OCI-LY7 (cell line): ENCODE data around the gene CDH7. TPM values are rescaled to one million over a fixed set of nuclear protein-coding genes. Genes with fewer than 3 reads are reported as not detected.

Experiments
- BruUV-seq: library from RNA; stranded (reverse); fragments of 400-500 nt; replicated peaks from 2 replicates; lab custom pipeline; 2021; lab: Mats Ljungman, UMichigan
- CTCF ChIA-PET: fragments of 300-600 bp; sonication (Branson Sonifier 250); formaldehyde crosslinking; loops from one replicate; lab custom pipeline; 2022; ENCODE audit warnings: antibody characterized with exemption; ENCODE audit not compliant: unreplicated experiment; lab: Charles Lee
- POLR2A ChIA-PET: fragments of 300-600 bp; sonication (Branson Sonifier 250); formaldehyde crosslinking; loops from one replicate; lab custom pipeline; 2022; ENCODE audit warnings: antibody characterized with exemption; lab: Charles Lee
- DNase-seq: peaks from one replicate; pipeline ENCODE4 v3.0.0-alpha.2; 2015; ENCODE audit warnings: low spot score
- H2AFZ ChIP-seq: fragments of 200-600 bp; sonication (generic), shearing (Covaris generic); 2 replicates; pipeline ENCODE4 v1.6.1; 2014; ENCODE audit warnings: mild to moderate bottlenecking, antibody characterized with exemption, low read length, moderate library complexity
- H3K27ac ChIP-seq: fragments of 200-600 bp; sonication (generic); 2 replicates; pipeline ENCODE4 v1.5.1; 2014; ENCODE audit warnings: mixed run types, low read depth, mild to moderate bottlenecking, moderate library complexity, low read length, inconsistent platforms; ENCODE audit not compliant: poor library complexity, severe bottlenecking
- H3K36me3 ChIP-seq: fragments of 200-600 bp; sonication (generic); 2 replicates; pipeline ENCODE4 v1.6.1; 2014; ENCODE audit warnings: mild to moderate bottlenecking, antibody characterized with exemption, low read length, moderate library complexity, mixed read lengths; ENCODE audit not compliant: insufficient read depth
- H3K4me1 ChIP-seq: fragments of 200-600 bp; sonication (generic); 2 replicates; pipeline ENCODE4 v1.5.1; 2014; ENCODE audit warnings: mild to moderate bottlenecking, low read length; ENCODE audit not compliant: insufficient read depth, poor library complexity, severe bottlenecking
- H3K4me2 ChIP-seq: fragments of 200-600 bp; sonication (generic); 2 replicates; pipeline ENCODE4 v1.6.1; 2014; ENCODE audit warnings: mild to moderate bottlenecking, low read length
- H3K4me3 ChIP-seq: fragments of 200-600 bp; sonication (generic); 2 replicates; pipeline ENCODE4 v1.5.1; 2014; ENCODE audit warnings: mild to moderate bottlenecking, low read depth, low read length; ENCODE audit not compliant: poor library complexity, severe bottlenecking
- H3K79me2 ChIP-seq: fragments of 200-600 bp; sonication (generic); 2 replicates; pipeline ENCODE4 v1.6.1; 2016; ENCODE audit warnings: low read depth, mild to moderate bottlenecking, low read length, moderate library complexity, mixed read lengths; ENCODE audit not compliant: insufficient read depth
- H3K9me2 ChIP-seq: fragments of 200-600 bp; sonication (generic); 2 replicates; pipeline ENCODE4 v1.6.1; 2016; ENCODE audit warnings: mild to moderate bottlenecking, low read length, mixed read lengths; ENCODE audit not compliant: insufficient read depth
- H3K9me3 ChIP-seq: fragments of 200-600 bp; sonication (generic); 2 replicates; pipeline ENCODE4 v1.6.1; 2014; ENCODE audit warnings: mild to moderate bottlenecking, mixed run types, low read length, mixed read lengths
- H4K20me1 ChIP-seq: fragments of 200-600 bp; sonication (generic); 2 replicates; pipeline ENCODE4 v1.6.1; 2014; ENCODE audit warnings: mild to moderate bottlenecking, antibody characterized with exemption, low read length, moderate library complexity, mixed read lengths; ENCODE audit not compliant: insufficient read depth
- CTCF ChIP-seq: fragments of 200-600 bp; sonication (generic); conservative IDR thresholded peaks from 2 replicates; pipeline ENCODE4 v1.5.1; 2014; ENCODE audit warnings: mild to moderate bottlenecking, antibody characterized with exemption, low read length, moderate library complexity, mixed read lengths
- EZH2phosphoT487 ChIP-seq: fragments of 200-600 bp; sonication (generic); IDR thresholded peaks from 2 replicates; pipeline ENCODE4 v1.6.1; 2018; ENCODE audit warnings: low read depth, borderline replicate concordance, mild to moderate bottlenecking, mixed run types, antibody characterized with exemption, low read length, moderate library complexity, mixed read lengths
- intact Hi-C: fragments of 100-400 bp; cut with micrococcal nuclease; formaldehyde crosslinking; loops from one replicate; pipeline ENCODE4 v1.10.0; 2022; ENCODE audit not compliant: unreplicated experiment
- total RNA-seq, 2 experiments: library from RNA; depleted of rRNA in 1 of 2; stranded (reverse); fragments of >200 nt in 1 of 2; shearing (Covaris generic) in 1 of 2; gene quantifications; 2 replicates each; pipeline ENCODE4 v1.2.3, GENCODE V29; 2014 to 2022

Gene CDH7
- total RNA-seq, 2 experiments from 2014 or later: not detected

GRCh38 chr18:65869527-65869926, 118.7 kb downstream of the CDH7 start:
- Histone ChIP-seq H3K4me3 (no peak overlapping the region), H3K4me2 (no peak overlapping the region), H3K4me1 (no peaks in the 10 kb centered on the region), H3K27ac (no peak overlapping the region), H3K36me3 (no peaks in the 10 kb centered on the region), H3K9me3 (no peaks in the 10 kb centered on the region), H3K79me2 (no peaks in the 10 kb centered on the region), H2AFZ (no peak overlapping the region), H4K20me1 (no peaks in the 10 kb centered on the region), H3K9me2 (no peaks in the 10 kb centered on the region)
- CTCF ChIA-PET: no interaction called here
- no peak for DNase-seq
- TF ChIP-seq EZH2phosphoT487 (no peak), CTCF (no peak)
- no TSS peak for BruUV-seq
- intact Hi-C loops: no loop called here
- POLR2A ChIA-PET: interaction anchor here (0.6 kb wide), 2 partner anchors 20 to 754 kb away, joined by 3 read pairs; no protein-coding TSS in a partner anchor

DNA sequence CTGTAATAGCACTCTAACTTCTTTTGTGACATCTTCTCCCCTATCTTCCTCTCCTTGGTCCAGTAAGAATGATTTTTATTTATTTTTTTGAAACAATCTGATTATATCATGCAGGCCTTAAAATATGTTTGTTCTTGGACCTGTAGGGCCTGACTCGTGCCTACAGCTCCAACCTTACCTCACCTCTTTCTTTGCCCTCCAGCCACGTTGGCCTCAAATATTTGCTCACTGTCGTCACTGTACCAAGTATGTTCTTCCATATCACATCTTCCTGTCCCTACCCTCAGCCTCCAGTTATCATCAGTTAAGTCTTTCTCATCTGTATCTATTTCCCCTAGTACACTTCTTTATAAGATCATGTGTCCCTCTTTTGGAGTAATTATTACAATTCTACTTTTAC, 125.5 kb downstream of the CDH7 start:
- CTCF ChIA-PET: no interaction called here
- intact Hi-C loops: no loop called here
- DNase-seq: no peak
- Histone ChIP-seq H3K36me3 (no peaks in the 10 kb centered on the region), H3K79me2 (no peaks in the 10 kb centered on the region), H3K27ac (no peak overlapping the region), H3K4me3 (no peak overlapping the region), H4K20me1 (no peaks in the 10 kb centered on the region), H3K9me2 (no peaks in the 10 kb centered on the region), H3K4me2 (no peak overlapping the region), H3K4me1 (no peaks in the 10 kb centered on the region), H2AFZ (no peak overlapping the region), H3K9me3 (no peaks in the 10 kb centered on the region)
- BruUV-seq: no TSS peak
- POLR2A ChIA-PET: no interaction called here
- no peak for TF ChIP-seq EZH2phosphoT487
- no peak for TF ChIP-seq CTCF

- Histone ChIP-seq H3K27ac (no peak overlapping the region), H3K9me3 (no peaks in the 10 kb centered on the region), H3K9me2 (no peaks in the 10 kb centered on the region), H3K4me2 (no peak overlapping the region), H3K36me3 (no peaks in the 10 kb centered on the region), H3K4me1 (no peaks in the 10 kb centered on the region), H2AFZ (no peak overlapping the region), H3K79me2 (no peaks in the 10 kb centered on the region), H4K20me1 (no peaks in the 10 kb centered on the region), H3K4me3 (no peak overlapping the region)
- CTCF ChIA-PET: no interaction called here
- no TSS peak for BruUV-seq
- POLR2A ChIA-PET: no interaction called here
- TF ChIP-seq CTCF: no peak
- no peak for TF ChIP-seq EZH2phosphoT487
- DNase-seq: no peak
- intact Hi-C loops: no loop called here
Observed at GRCh38 chr18:65897292-65897691, 146.5 kb downstream of the CDH7 start.
